LNCAP (cell line): ENCODE results near the gene AMOTL1.

Experiments used
- CTCF ChIP-seq: fragments of 450-650 bp; IDR thresholded peaks from 2 replicates; pipeline ENCODE4 v1.5.1; 2017; ENCODE audit warnings: mild to moderate bottlenecking

AMOTL1 gene

GRCh38 chr11:94806419-94806818 lies 38.3 kb downstream of the AMOTL1 start:
- TF ChIP-seq CTCF, result no peak

GRCh38 chr11:94809251-94809650 lies 41.1 kb downstream of the AMOTL1 start:
- TF ChIP-seq CTCF, result no peak

- TF ChIP-seq CTCF, result no peak
These were observed 46.3 kb downstream of the AMOTL1 start for GRCh38 chr11:94814272-94814976.

GRCh38 chr11:94815705-94816344 lies 47.7 kb downstream of the AMOTL1 start:
- TF ChIP-seq CTCF, result no peak

GRCh38 chr11:94820480-94820879 lies 52.3 kb downstream of the AMOTL1 start:
- TF ChIP-seq CTCF, result no peak

- no peak for TF ChIP-seq CTCF
These were observed 53.3 kb downstream of the AMOTL1 start for GRCh38 chr11:94821439-94821838.

GRCh38 chr11:94822080-94822479 lies 53.9 kb downstream of the AMOTL1 start:
- TF ChIP-seq CTCF, result no peak
